Colonic mucosa (tissue), 4 donors: ENCODE results near the gene SSX2IP. TPM values are rescaled to one million over a fixed set of nuclear protein-coding genes. Genes with fewer than 3 reads are reported as not detected.
"Not testable (repeated sequence)": the region's sequence is repeated elsewhere in the genome, so short reads cannot be mapped to it uniquely, and the experiment has no call there.

Source experiments
- DNase-seq: peaks from one replicate; pipeline ENCODE4 v3.0.0-alpha.2; 2020
- H3K27ac ChIP-seq: fragments of 200-600 bp; one replicate; pipeline ENCODE4 v1.8.0; 2021
- H3K27me3 ChIP-seq: fragments of 200-600 bp; one replicate; pipeline ENCODE4 v1.8.0; 2021
- H3K36me3 ChIP-seq: fragments of 200-600 bp; one replicate; pipeline ENCODE4 v1.8.0; 2021
- H3K4me1 ChIP-seq: fragments of 200-600 bp; one replicate; pipeline ENCODE4 v1.8.0; 2021; ENCODE audit warnings: mild to moderate bottlenecking
- H3K4me3 ChIP-seq: fragments of 200-600 bp; one replicate; pipeline ENCODE4 v1.8.0; 2021
- H3K9ac ChIP-seq, 2 donors: one replicate each; pipeline ENCODE4 v1.7.0; 2013; ENCODE audit warnings: control low read depth in 2 of 2, low read depth in 2 of 2, low read length in 2 of 2
- H3K9me3 ChIP-seq: fragments of 200-600 bp; one replicate; pipeline ENCODE4 v1.8.0; 2021
- CTCF ChIP-seq: fragments of 200-600 bp; IDR thresholded peaks from one replicate; pipeline ENCODE4 v1.8.0; 2022; ENCODE audit warnings: antibody characterized with exemption, mild to moderate bottlenecking
- intact Hi-C: fragments of 100-400 bp; cut with DNase I; formaldehyde crosslinking; loops from one replicate; pipeline ENCODE4 v1.14.1; 2022
- total RNA-seq, 2 donors: library from RNA; stranded (reverse); fragmentation: NEBNext Ultra II Directional in 1 of 2; extraction: Animal tissue kit (Norgen Biotek cat#: 25700) in 1 of 2; gene quantifications; one replicate each; pipeline ENCODE4 v1.2.1, GENCODE V29; 2021
- donor health status: healthy.
- donor health status: DM: no; HTN: no; CAD: no.
- donor health status: DM: no; HTN: no; CAD: no.

SSX2IP gene
- total RNA-seq, 2 donors from 2014 or later = 13.9 to 16.9 TPM

- TF ChIP-seq CTCF = no peak
- Histone ChIP-seq H3K4me1 (no peaks in the 10 kb centered on the region), H3K9me3 (no peaks in the 10 kb centered on the region), H3K9ac (no peak overlapping the region), H3K27ac (no peak overlapping the region), H3K4me3 (no peak overlapping the region), H3K27me3 (no peaks in the 10 kb centered on the region), H3K36me3 (no peaks in the 10 kb centered on the region)
- intact Hi-C loops = no loop called here
- no peak for DNase-seq
Measured at GRCh38 chr1:84735483-84735882, 45.2 kb upstream of the SSX2IP start.

- H3K4me3 ChIP-seq = no peak overlapping the region
- DNase-seq = no peak
- no peak overlapping the region for H3K27ac ChIP-seq
- intact Hi-C loops = no loop called here
- no peaks in the 10 kb centered on the region for H3K27me3 ChIP-seq
- H3K9ac ChIP-seq = no peak overlapping the region
- H3K9me3 ChIP-seq = no peaks in the 10 kb centered on the region
- no peaks in the 10 kb centered on the region for H3K36me3 ChIP-seq
- TF ChIP-seq CTCF = no peak
- H3K4me1 ChIP-seq = no peaks in the 10 kb centered on the region
Measured at GRCh38 chr1:84732520-84732919, 42.3 kb upstream of the SSX2IP start.

- no peak overlapping the region for H3K27ac ChIP-seq
- no peak for TF ChIP-seq CTCF
Measured at GRCh38 chr1:84731519-84731918, 41.3 kb upstream of the SSX2IP start.

GRCh38 chr1:84727711-84728110, 37.5 kb upstream of the SSX2IP start:
- H3K4me1 ChIP-seq, H3K9me3 ChIP-seq, H3K9ac ChIP-seq, H3K4me3 ChIP-seq, H3K36me3 ChIP-seq, H3K27me3 ChIP-seq, intact Hi-C loops, DNase-seq, H3K27ac ChIP-seq: not testable (repeated sequence)

More at GRCh38 chr1:84731519-84731918, 41.3 kb upstream of the SSX2IP start:
- no peaks in the 10 kb centered on the region for H3K27me3 ChIP-seq
- no peaks in the 10 kb centered on the region for H3K36me3 ChIP-seq
- no peaks in the 10 kb centered on the region for H3K4me1 ChIP-seq
- H3K9ac ChIP-seq = no peak overlapping the region
- intact Hi-C loops = no loop called here
- H3K4me3 ChIP-seq = no peak overlapping the region
- H3K9me3 ChIP-seq = no peaks in the 10 kb centered on the region
- DNase-seq = no peak

- H3K9me3 ChIP-seq = no peaks in the 10 kb centered on the region
Measured at GRCh38 chr1:84726593-84727499, 36.6 kb upstream of the SSX2IP start.

More at GRCh38 chr1:84726593-84727499, 36.6 kb upstream of the SSX2IP start:
- no peaks in the 10 kb centered on the region for H3K36me3 ChIP-seq
- TF ChIP-seq CTCF = no peak
- DNase-seq = no peak
- no peak overlapping the region for H3K4me3 ChIP-seq
- intact Hi-C loops = no loop called here
- no peaks in the 10 kb centered on the region for H3K4me1 ChIP-seq
- no peak overlapping the region for H3K9ac ChIP-seq
- H3K27ac ChIP-seq = no peak overlapping the region
- H3K27me3 ChIP-seq = no peaks in the 10 kb centered on the region
